ENCODE measurements around the gene MYL5. TPM values are rescaled to one million over a fixed set of nuclear protein-coding genes. Genes with fewer than 3 reads are reported as not detected.

The MYL5 gene
- total RNA-seq, 2 experiments from 2014 or later: 13.7 to 16.4 TPM

DNA sequence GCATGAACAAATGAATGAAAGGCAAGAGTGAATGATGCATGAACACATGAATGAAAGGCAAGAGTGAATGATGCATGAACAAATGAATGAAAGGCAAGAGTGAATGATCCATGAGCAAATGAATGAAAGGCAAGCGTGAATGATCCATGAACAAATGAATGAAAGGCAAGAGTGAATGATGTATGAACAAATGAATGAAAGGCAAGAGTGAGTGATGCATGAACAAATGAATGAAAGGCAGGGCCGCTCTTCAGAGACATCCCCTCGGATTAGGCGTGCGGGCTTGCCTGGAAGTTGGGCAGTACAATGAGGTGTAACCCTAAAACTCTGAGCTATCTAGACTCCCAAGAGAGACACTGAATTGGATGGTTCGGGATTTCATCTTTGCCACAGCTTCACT, 35.0 kb downstream of the MYL5 start:
- ChIA-PET POLR2A (no interaction called here), CTCF (interaction anchor here (1.0 kb wide), 1 partner anchor 107 kb away, joined by 3 read pairs; no protein-coding TSS in a partner anchor)
- Mint-ChIP-seq H3K4me3 (no peak overlapping the region), H3K36me3 (ENCODE audit: low read depth) (no peaks in the 10 kb centered on the region), H3K27me3 (no peaks in the 10 kb centered on the region), H3K9me3 (ENCODE audit: low read depth) (no peaks in the 10 kb centered on the region), H3K4me1 (peaks cover 15% of the 10 kb centered on the region), H3K27ac (no peak overlapping the region)
- intact Hi-C loops (cut with DNase I, micrococcal nuclease): loop anchor here in 1 of 2 experiments (10.0 kb wide), 1 partner anchor 875 kb away; no protein-coding TSS in a partner anchor
- no peak for DNase-seq
- no peak for ATAC-seq

- ChIA-PET POLR2A (no interaction called here), CTCF (interaction anchor here (1.0 kb wide), 1 partner anchor 107 kb away, joined by 3 read pairs; no protein-coding TSS in a partner anchor)
- Mint-ChIP-seq H3K27me3 (no peaks in the 10 kb centered on the region), H3K36me3 (ENCODE audit: low read depth) (no peaks in the 10 kb centered on the region), H3K4me1 (peaks cover 18% of the 10 kb centered on the region), H3K9me3 (ENCODE audit: low read depth) (no peaks in the 10 kb centered on the region), H3K4me3 (no peak overlapping the region), H3K27ac (no peak overlapping the region)
- intact Hi-C loops (cut with DNase I, micrococcal nuclease): no loop called here
- DNase-seq: no peak
- no peak for ATAC-seq
These were observed 35.8 kb downstream of the MYL5 start for GRCh38 chr4:710116-710515.

GRCh38 chr4:710916-711315, 36.6 kb downstream of the MYL5 start:
- intact Hi-C loops (cut with DNase I, micrococcal nuclease): no loop called here
- Mint-ChIP-seq H3K4me3 (no peak overlapping the region), H3K27me3 (no peaks in the 10 kb centered on the region), H3K9me3 (ENCODE audit: low read depth) (no peaks in the 10 kb centered on the region), H3K27ac (no peak overlapping the region), H3K36me3 (ENCODE audit: low read depth) (no peaks in the 10 kb centered on the region), H3K4me1 (peaks cover 17% of the 10 kb centered on the region)
- CTCF ChIA-PET: no interaction called here
- POLR2A ChIA-PET: no interaction called here
- no peak for DNase-seq
- ATAC-seq: no peak

DNA sequence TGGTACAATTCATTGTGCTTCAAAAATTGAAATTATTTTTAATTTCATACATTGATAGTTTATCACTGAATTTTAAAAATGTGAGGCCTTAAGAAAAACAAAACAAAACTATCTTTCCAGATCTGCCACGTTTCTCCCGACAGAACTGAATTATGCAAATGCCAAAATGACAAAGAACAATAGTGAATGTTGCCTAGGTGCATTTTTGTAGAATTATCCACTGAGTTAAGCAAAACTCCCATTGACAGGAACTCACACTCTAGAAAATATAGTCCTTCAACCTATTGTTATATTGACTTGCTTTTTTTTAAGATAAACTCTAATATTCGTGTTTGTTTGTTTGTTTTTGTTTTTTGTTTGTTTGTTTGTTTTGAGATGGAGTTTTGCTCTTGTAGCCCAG, 37.8 kb downstream of the MYL5 start:
- Mint-ChIP-seq H3K9me3 (ENCODE audit: low read depth) (no peaks in the 10 kb centered on the region), H3K36me3 (ENCODE audit: low read depth) (no peaks in the 10 kb centered on the region), H3K27me3 (no peaks in the 10 kb centered on the region), H3K27ac (no peak overlapping the region), H3K4me3 (no peak overlapping the region), H3K4me1 (peaks cover 17% of the 10 kb centered on the region)
- intact Hi-C loops (cut with DNase I, micrococcal nuclease): no loop called here
- POLR2A ChIA-PET: no interaction called here
- DNase-seq (no peak), ATAC-seq (no peak)
- CTCF ChIA-PET: no interaction called here

GRCh38 chr4:712916-713632, 38.7 kb downstream of the MYL5 start:
- no peak for ATAC-seq
- CTCF ChIA-PET: no interaction called here
- Mint-ChIP-seq H3K4me3 (no peak overlapping the region), H3K4me1 (peaks cover 17% of the 10 kb centered on the region), H3K27me3 (no peaks in the 10 kb centered on the region), H3K9me3 (ENCODE audit: low read depth) (no peaks in the 10 kb centered on the region), H3K27ac (no peak overlapping the region), H3K36me3 (ENCODE audit: low read depth) (no peaks in the 10 kb centered on the region)
- POLR2A ChIA-PET: no interaction called here
- DNase-seq: no peak
- intact Hi-C loops (cut with DNase I, micrococcal nuclease): no loop called here

- H3K4me3 Mint-ChIP-seq: no peak overlapping the region
These were observed 39.7 kb downstream of the MYL5 start for GRCh38 chr4:714087-714486.

DNA sequence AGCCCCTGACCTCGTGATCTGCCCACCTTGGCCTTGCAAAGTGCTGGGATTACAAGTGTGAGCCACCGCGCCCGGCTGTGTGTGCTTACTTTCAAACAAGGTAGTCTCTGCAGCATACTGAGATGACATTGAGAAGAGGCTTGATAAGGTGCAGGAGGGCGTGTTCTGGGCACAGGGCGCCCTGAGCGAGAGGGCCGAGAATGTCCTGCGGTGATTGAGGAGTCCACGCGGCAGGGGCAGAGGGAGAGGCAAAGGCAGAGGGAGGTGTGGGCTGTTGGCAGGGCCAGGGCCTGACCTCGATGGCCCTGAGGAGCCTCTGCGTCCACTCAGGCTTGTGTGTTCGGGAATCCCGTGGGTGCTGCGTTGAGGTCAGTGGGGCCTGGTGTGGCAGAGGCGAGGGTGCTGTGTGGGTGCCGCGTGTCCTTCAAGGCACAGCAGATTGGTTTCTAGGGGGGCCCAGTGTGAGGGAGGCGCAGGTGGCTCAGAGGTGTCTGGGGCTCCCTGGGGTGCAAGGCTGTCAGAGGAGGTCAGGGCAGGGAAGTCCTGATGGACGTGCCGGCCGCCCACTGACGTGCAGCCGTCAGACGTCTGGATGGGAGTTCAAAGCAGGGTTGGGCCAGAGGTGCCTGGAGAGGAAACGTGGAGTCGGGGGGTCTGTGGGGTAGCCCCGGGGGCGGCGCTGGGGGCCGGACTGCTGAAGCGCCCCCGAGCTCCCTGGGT, 43.4 kb downstream of the MYL5 start:
- ATAC-seq (no peak), DNase-seq (no peak)
- ChIA-PET POLR2A (no interaction called here), CTCF (no interaction called here)
- Mint-ChIP-seq H3K9me3 (ENCODE audit: low read depth) (no peaks in the 10 kb centered on the region), H3K27me3 (no peaks in the 10 kb centered on the region), H3K36me3 (ENCODE audit: low read depth) (peaks cover 22% of the 10 kb centered on the region), H3K4me3 (no peak overlapping the region), H3K27ac (no peak overlapping the region), H3K4me1 (peaks cover 4% of the 10 kb centered on the region)
- intact Hi-C loops (cut with DNase I, micrococcal nuclease): no loop called here

More at GRCh38 chr4:714087-714486, 39.7 kb downstream of the MYL5 start:
- Mint-ChIP-seq H3K4me1 (peaks cover 11% of the 10 kb centered on the region), H3K27me3 (no peaks in the 10 kb centered on the region), H3K36me3 (ENCODE audit: low read depth) (no peaks in the 10 kb centered on the region), H3K9me3 (ENCODE audit: low read depth) (no peaks in the 10 kb centered on the region), H3K27ac (no peak overlapping the region)
- DNase-seq (no peak), ATAC-seq (no peak)
- ChIA-PET CTCF (no interaction called here), POLR2A (no interaction called here)
- intact Hi-C loops (cut with DNase I, micrococcal nuclease): no loop called here

- Mint-ChIP-seq H3K9me3 (ENCODE audit: low read depth) (no peaks in the 10 kb centered on the region), H3K36me3 (ENCODE audit: low read depth) (peaks cover 28% of the 10 kb centered on the region), H3K27me3 (no peaks in the 10 kb centered on the region), H3K4me3 (no peak overlapping the region), H3K27ac (no peak overlapping the region), H3K4me1 (peaks cover 4% of the 10 kb centered on the region)
- ChIA-PET CTCF (no interaction called here), POLR2A (no interaction called here)
- ATAC-seq: no peak
- no peak for DNase-seq
- intact Hi-C loops (cut with DNase I, micrococcal nuclease): no loop called here
These were observed 44.1 kb downstream of the MYL5 start for GRCh38 chr4:718460-718859.

DNA sequence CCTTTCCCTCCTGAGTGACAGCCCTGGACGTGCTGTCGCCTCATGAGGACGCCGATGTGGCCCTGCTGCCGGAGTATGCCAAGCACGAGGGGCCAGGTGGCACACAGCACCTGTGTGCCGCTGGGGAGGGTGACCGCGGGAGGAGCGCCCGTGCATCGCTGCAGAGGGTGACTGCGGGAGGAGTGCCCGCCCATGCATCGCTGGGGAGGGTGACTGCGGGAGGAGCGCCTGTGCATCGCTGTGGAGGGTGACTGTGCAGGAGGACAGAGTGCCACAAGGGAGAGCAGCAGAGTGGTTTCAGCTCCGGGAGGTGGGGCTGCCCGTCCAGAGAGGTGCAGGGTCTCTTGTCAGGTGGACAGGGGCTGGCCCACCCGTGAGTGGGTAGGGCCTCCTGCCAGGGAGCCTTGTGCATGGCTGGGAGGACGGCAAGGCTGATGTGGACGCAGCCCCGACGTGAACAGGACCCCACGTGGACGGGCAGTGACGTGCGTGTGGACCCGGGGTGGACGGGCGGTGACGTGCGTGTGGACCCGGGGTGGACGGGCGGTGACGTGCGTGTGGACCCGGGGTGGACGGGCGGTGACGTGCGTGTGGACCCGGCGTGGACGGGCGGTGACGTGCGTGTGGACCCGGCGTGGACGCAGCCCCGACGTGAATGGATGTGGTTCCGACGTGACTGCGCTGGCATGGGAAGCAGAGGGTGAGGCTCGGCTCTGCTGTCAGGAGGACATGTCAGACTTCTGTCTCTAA, 45.9 kb downstream of the MYL5 start:
- POLR2A ChIA-PET: no interaction called here
- DNase-seq (no peak), ATAC-seq (no peak)
- no peaks in the 10 kb centered on the region for H3K27me3 Mint-ChIP-seq
- peaks cover 6% of the 10 kb centered on the region for H3K4me1 Mint-ChIP-seq
- H3K9me3 Mint-ChIP-seq (ENCODE audit: low read depth): no peaks in the 10 kb centered on the region
- no peak overlapping the region for H3K27ac Mint-ChIP-seq
- H3K4me3 Mint-ChIP-seq: no peak overlapping the region
- CTCF ChIA-PET: no interaction called here
- intact Hi-C loops (cut with DNase I, micrococcal nuclease): no loop called here
- peaks cover 31% of the 10 kb centered on the region for H3K36me3 Mint-ChIP-seq (ENCODE audit: low read depth)

DNA sequence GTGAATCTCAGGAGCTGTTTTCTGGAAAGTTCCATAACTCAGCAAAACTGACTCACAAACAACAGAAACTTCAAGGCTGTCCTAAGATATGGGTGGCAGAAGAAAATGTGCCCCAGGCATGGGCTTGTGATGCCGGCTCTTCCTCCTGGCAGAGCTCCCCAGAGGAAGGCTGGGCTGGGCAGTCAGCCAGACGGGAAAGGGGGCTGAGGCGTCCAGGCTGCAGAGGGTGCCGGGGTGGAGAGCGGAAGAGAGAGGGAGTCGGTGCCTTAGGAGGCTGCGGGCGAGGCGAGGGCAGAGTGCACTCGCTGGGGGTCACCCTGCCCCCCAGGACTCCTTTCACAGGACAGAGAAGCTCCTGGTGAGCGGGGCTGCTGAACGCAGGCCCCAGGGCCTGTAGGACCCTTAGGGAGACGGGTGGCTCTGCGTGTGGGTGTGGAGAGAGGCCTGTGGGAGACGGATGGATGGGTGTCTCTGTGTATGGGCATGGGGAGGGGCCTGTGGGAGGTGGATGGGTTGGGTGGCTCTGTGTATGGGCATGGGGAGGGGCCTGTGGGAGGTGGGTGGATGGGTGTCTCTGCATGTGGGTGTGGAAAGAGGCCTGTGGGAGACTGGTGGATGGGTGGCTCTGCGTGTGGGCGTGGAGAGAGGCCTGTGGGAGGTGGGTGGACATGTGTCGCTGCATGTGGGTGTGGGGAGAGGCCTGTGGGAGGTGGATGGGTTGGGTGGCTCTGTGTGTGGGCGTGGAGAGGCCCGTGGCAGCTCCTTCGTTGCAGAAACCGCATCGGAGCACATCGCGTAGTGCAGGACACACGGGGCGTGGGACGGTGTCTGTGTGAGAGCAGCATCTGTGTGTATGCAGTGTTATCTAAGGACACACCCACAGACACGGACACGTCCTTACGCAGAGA, 47.2 kb downstream of the MYL5 start:
- CTCF ChIA-PET: interaction anchor here (0.7 kb wide), 1 partner anchor 65 kb away, joined by 3 read pairs; no protein-coding TSS in a partner anchor
- DNase-seq (no peak), ATAC-seq (no peak)
- Mint-ChIP-seq H3K4me1 (peaks cover 8% of the 10 kb centered on the region), H3K4me3 (no peak overlapping the region), H3K27me3 (no peaks in the 10 kb centered on the region), H3K27ac (no peak overlapping the region), H3K9me3 (ENCODE audit: low read depth) (no peaks in the 10 kb centered on the region), H3K36me3 (ENCODE audit: low read depth) (peaks cover 31% of the 10 kb centered on the region)
- POLR2A ChIA-PET: no interaction called here
- intact Hi-C loops (cut with DNase I, micrococcal nuclease): no loop called here

- ATAC-seq (no peak), DNase-seq (no peak)
- no peaks in the 10 kb centered on the region for H3K27me3 Mint-ChIP-seq
- intact Hi-C loops (cut with DNase I, micrococcal nuclease): no loop called here
- H3K9me3 Mint-ChIP-seq (ENCODE audit: low read depth): no peaks in the 10 kb centered on the region
- H3K27ac Mint-ChIP-seq: no peak overlapping the region
- peaks cover 10% of the 10 kb centered on the region for H3K4me1 Mint-ChIP-seq
- H3K36me3 Mint-ChIP-seq (ENCODE audit: low read depth): peaks cover 31% of the 10 kb centered on the region
- no peak overlapping the region for H3K4me3 Mint-ChIP-seq
- ChIA-PET CTCF (interaction anchor here (0.7 kb wide), 1 partner anchor 65 kb away, joined by 3 read pairs; no protein-coding TSS in a partner anchor), POLR2A (no interaction called here)
These were observed 47.9 kb downstream of the MYL5 start for GRCh38 chr4:722169-722725.
